GM23248 (cell line): Measurements from ENCODE around the gene CEP85. TPM values are rescaled to one million over a fixed set of nuclear protein-coding genes. Genes with fewer than 3 reads are reported as not detected.

Experiments used
- DNase-seq: peaks from one replicate; pipeline ENCODE4 v3.0.0-alpha.2; 2015
- H2AFZ ChIP-seq: fragments of 200-600 bp; sonication (generic); 2 replicates; pipeline ENCODE4 v1.6.1; 2016; ENCODE audit warnings: antibody characterized with exemption
- H3F3A ChIP-seq: fragments of 200-600 bp; sonication (generic); 2 replicates; pipeline ENCODE4 v1.6.1; 2016; ENCODE audit warnings: mild to moderate bottlenecking, antibody characterized with exemption, mixed run types; ENCODE audit not compliant: insufficient read depth
- H3K27ac ChIP-seq: fragments of 200-600 bp; sonication (generic); 2 replicates; pipeline ENCODE4 v1.5.1; 2016; ENCODE audit warnings: mild to moderate bottlenecking
- H3K27me3 ChIP-seq: fragments of 200-600 bp; sonication (generic); replicated peaks from 2 replicates; pipeline ENCODE4 v1.6.1; 2016; ENCODE audit warnings: mild to moderate bottlenecking; ENCODE audit not compliant: insufficient read depth
- H3K36me3 ChIP-seq: fragments of 200-600 bp; sonication (generic); 2 replicates; pipeline ENCODE4 v1.6.1; 2016; ENCODE audit warnings: low read depth, mild to moderate bottlenecking
- H3K4me1 ChIP-seq: fragments of 200-600 bp; sonication (generic); 2 replicates; pipeline ENCODE4 v1.6.1; 2016; ENCODE audit warnings: mild to moderate bottlenecking; ENCODE audit not compliant: insufficient read depth
- H3K4me2 ChIP-seq: fragments of 200-600 bp; sonication (generic); one replicate; pipeline ENCODE4 v1.6.1; 2016; ENCODE audit warnings: mild to moderate bottlenecking; ENCODE audit not compliant: unreplicated experiment
- H3K4me3 ChIP-seq: fragments of 200-600 bp; sonication (generic); 2 replicates; pipeline ENCODE4 v1.5.1; 2016; ENCODE audit warnings: mild to moderate bottlenecking
- H3K79me2 ChIP-seq: fragments of 200-600 bp; sonication (generic); 2 replicates; pipeline ENCODE4 v1.6.1; 2016; ENCODE audit warnings: mild to moderate bottlenecking; ENCODE audit not compliant: insufficient read depth
- H3K9ac ChIP-seq: fragments of 200-600 bp; sonication (generic); 2 replicates; pipeline ENCODE4 v1.6.1; 2016; ENCODE audit warnings: mild to moderate bottlenecking
- H3K9me2 ChIP-seq: fragments of 200-600 bp; sonication (generic); 2 replicates; pipeline ENCODE4 v1.6.1; 2016; ENCODE audit warnings: mixed run types, mild to moderate bottlenecking, moderate library complexity; ENCODE audit not compliant: insufficient read depth
- H3K9me3 ChIP-seq: fragments of 200-600 bp; sonication (generic); one replicate; pipeline ENCODE4 v1.6.1; 2017; ENCODE audit warnings: low read depth
- H4K20me1 ChIP-seq: fragments of 200-600 bp; sonication (generic); 2 replicates; pipeline ENCODE4 v1.6.0; 2016; ENCODE audit not compliant: insufficient read depth
- EZH2 ChIP-seq: fragments of 200-600 bp; sonication (generic); IDR thresholded peaks from 2 replicates; pipeline ENCODE4 v1.6.1; 2018; ENCODE audit warnings: antibody characterized with exemption, mild to moderate bottlenecking; ENCODE audit not compliant: insufficient read depth, poor library complexity, severe bottlenecking
- EZH2phosphoT487 ChIP-seq: fragments of 200-600 bp; sonication (generic); IDR thresholded peaks from 2 replicates; pipeline ENCODE4 v1.6.1; 2018; ENCODE audit warnings: antibody characterized with exemption, moderate library complexity, mild to moderate bottlenecking, low read depth; ENCODE audit not compliant: insufficient read depth
- WGBS, 2 experiments: methylation state at CpG; one replicate each; pipeline ENCODE4 v1.1.6; 2015 to 2017; ENCODE audit warnings: low lambda C conversion rate in 2 of 2, low coverage in 1 of 2; ENCODE audit errors: missing lambda C conversion rate in 2 of 2; 5-methylcytosine and 5-hydroxymethylcytosine counted together
- in situ Hi-C: fragments of 300-500 bp; cut with MboI; formaldehyde crosslinking; loops from 2 replicates; pipeline ENCODE4 v1.15.0; 2020
- polyA plus RNA-seq: library from polyadenylated mRNA; unstranded; fragments of >200 nt; fragmentation: Nextera tagmentation; extraction: Ambion mirVana; gene quantifications from 2 replicates; pipeline ENCODE4 v1.2.1, GENCODE V29; 2016
- total RNA-seq: library from RNA; depleted of rRNA; stranded (reverse); fragments of >200 nt; shearing (Covaris generic); gene quantifications from 2 replicates; pipeline ENCODE4 v1.2.3, GENCODE V29; 2014

Gene CEP85
- total and polyA plus RNA-seq, 2 experiments from 2014 or later = 5.0 to 6.2 TPM

- Histone ChIP-seq H3K36me3 (no peaks in the 10 kb centered on the region), H3K4me3 (no peak overlapping the region), H3K4me1 (no peaks in the 10 kb centered on the region), H3K27me3 (peaks cover 8% of the 10 kb centered on the region; the same call in 1 of the 2 replicates), H3K79me2 (no peaks in the 10 kb centered on the region), H2AFZ (no peak overlapping the region), H4K20me1 (no peaks in the 10 kb centered on the region), H3K9me3 (no peaks in the 10 kb centered on the region), H3F3A (no peaks in the 10 kb centered on the region), H3K27ac (no peak overlapping the region), H3K9me2 (no peaks in the 10 kb centered on the region), H3K4me2 (no peak overlapping the region), H3K9ac (no peak overlapping the region)
- WGBS, 2 experiments = 68 to 70% methylated on average over 6 of the region's 6 CpGs
- DNase-seq = no peak
- TF ChIP-seq EZH2 (no peak), EZH2phosphoT487 (no peak)
- in situ Hi-C loops = no loop called here
Measured at GRCh38 chr1:26189331-26189730, 44.7 kb upstream of the CEP85 start.

GRCh38 chr1:26189751-26190275 lies 44.2 kb upstream of the CEP85 start:
- TF ChIP-seq EZH2 = no peak
- TF ChIP-seq EZH2phosphoT487 = no peak
- Histone ChIP-seq H4K20me1 (no peaks in the 10 kb centered on the region), H3K9me2 (no peaks in the 10 kb centered on the region), H3K36me3 (no peaks in the 10 kb centered on the region), H3K27me3 (peaks cover 12% of the 10 kb centered on the region; the same call in 1 of the 2 replicates), H3K9ac (no peak overlapping the region), H3K27ac (no peak overlapping the region), H3K9me3 (no peaks in the 10 kb centered on the region), H3K4me1 (no peaks in the 10 kb centered on the region), H3F3A (no peaks in the 10 kb centered on the region), H3K79me2 (no peaks in the 10 kb centered on the region), H3K4me2 (no peak overlapping the region), H2AFZ (no peak overlapping the region), H3K4me3 (no peak overlapping the region)
- in situ Hi-C loops = no loop called here
- DNase-seq = no peak
- WGBS, 2 experiments = 79 to 80% methylated on average over 7 of the region's 7 CpGs

- no peaks in the 10 kb centered on the region for H3K4me1 ChIP-seq
- no peak within 1 kb of the TSS for H3K9ac ChIP-seq
- no peaks in the 10 kb centered on the region for H3K79me2 ChIP-seq
- peak; percentile 25 for DNase-seq
- no peak within 1 kb of the TSS for H3K27ac ChIP-seq
- H3F3A ChIP-seq = no peaks in the 10 kb centered on the region
- H3K27me3 ChIP-seq = peaks cover 12% of the 10 kb centered on the region; the same call in 1 of the 2 replicates
- H3K4me3 ChIP-seq = no peak within 1 kb of the TSS
- TF ChIP-seq EZH2phosphoT487 (no peak), EZH2 (no peak)
- 42 to 52% methylated on average over 12 to 15 of the region's 16 CpGs for WGBS, 2 experiments
- H3K4me2 ChIP-seq = no peak within 1 kb of the TSS
- in situ Hi-C loops = no loop called here
- no peaks in the 10 kb centered on the region for H3K9me3 ChIP-seq
- H2AFZ ChIP-seq = no peak within 1 kb of the TSS
- H4K20me1 ChIP-seq = no peaks in the 10 kb centered on the region
- H3K9me2 ChIP-seq = no peaks in the 10 kb centered on the region
- H3K36me3 ChIP-seq = no peaks in the 10 kb centered on the region
Measured at GRCh38 chr1:26190373-26190987, 43.5 kb upstream of the CEP85 start, which contains the start of gene CATSPER4. TSS of gene CATSPER4 (plus strand) at chr1:26190602. CDS start at chr1:26190628, 26 bp downstream.

- Histone ChIP-seq H3K79me2 (no peaks in the 10 kb centered on the region), H3K4me3 (no peak overlapping the region), H3F3A (no peaks in the 10 kb centered on the region), H3K36me3 (no peaks in the 10 kb centered on the region), H3K9me3 (no peaks in the 10 kb centered on the region), H4K20me1 (no peaks in the 10 kb centered on the region), H3K9me2 (no peaks in the 10 kb centered on the region), H3K9ac (no peak overlapping the region), H3K27me3 (peaks cover 12% of the 10 kb centered on the region; the same call in 1 of the 2 replicates), H3K4me1 (no peaks in the 10 kb centered on the region), H3K27ac (no peak overlapping the region), H2AFZ (no peak overlapping the region), H3K4me2 (no peak overlapping the region)
- WGBS, 2 experiments = 41 to 52% methylated on average over 3 of the region's 3 CpGs
- TF ChIP-seq EZH2phosphoT487 (no peak), EZH2 (no peak)
- DNase-seq = no peak
- in situ Hi-C loops = no loop called here
Measured at GRCh38 chr1:26191739-26192138, 42.3 kb upstream of the CEP85 start.
